Endothelial cell of umbilical vein (primary cell): ENCODE results near the gene EHD3. TPM values are rescaled to one million over a fixed set of nuclear protein-coding genes. Genes with fewer than 3 reads are reported as not detected.

ENCODE experiments used
- BruUV-seq: library from RNA; stranded (reverse); fragments of 400-500 nt; replicated peaks from 2 replicates; lab custom pipeline; 2021; lab: Mats Ljungman, UMichigan
- CTCF ChIA-PET: fragments of 300-600, 350-600 bp; sonication (Branson Sonifier 250); formaldehyde crosslinking; loops from one replicate; lab custom pipeline; 2021; ENCODE audit warnings: antibody characterized with exemption, inconsistent platforms; lab: Charles Lee
- POLR2A ChIA-PET: fragments of 300-600, 350-600 bp; sonication (Branson Sonifier 250); formaldehyde crosslinking; loops from one replicate; lab custom pipeline; 2021; ENCODE audit warnings: antibody characterized with exemption, inconsistent platforms; lab: Charles Lee
- DNase-seq: peaks from one replicate; pipeline ENCODE4 v3.0.0-alpha.2; 2011; ENCODE audit warnings: low read depth, low spot score
- FAIRE-seq: peaks from 2 replicates; lab custom pipeline; 2011; peaks lifted over from hg19 to GRCh38; lab: Jason Lieb, UNC
- H2AFZ ChIP-seq: 2 replicates; pipeline ENCODE4 v1.6.0; 2012; ENCODE audit warnings: low read depth, low read length, control low read depth, inconsistent platforms
- H3K27ac ChIP-seq: 2 replicates; pipeline ENCODE4 v1.5.1; 2011; ENCODE audit warnings: low read depth, mild to moderate bottlenecking, control low read depth, low read length, moderate library complexity; ENCODE audit not compliant: insufficient read depth
- H3K27me3 ChIP-seq, 2 experiments: 2 replicates each; pipeline versions ENCODE4 v1.6.0 to v1.6.1; 2011; ENCODE audit warnings: low read length in 2 of 2, mixed read lengths in 1 of 2; ENCODE audit not compliant: control insufficient read depth in 2 of 2, insufficient read depth in 2 of 2
- H3K36me3 ChIP-seq, 2 experiments: 2 replicates in 1 of 2; 3 replicates in 1 of 2; pipeline ENCODE4 v1.5.1; 2011; ENCODE audit warnings: low read length in 2 of 2, mild to moderate bottlenecking in 1 of 2, moderate library complexity in 1 of 2; ENCODE audit not compliant: control insufficient read depth in 2 of 2, insufficient read depth in 2 of 2; ENCODE audit errors: extremely low read depth in 1 of 2
- H3K4me1 ChIP-seq: 3 replicates; pipeline ENCODE4 v1.5.1; 2011; ENCODE audit warnings: mild to moderate bottlenecking, low read length; ENCODE audit not compliant: control insufficient read depth, insufficient read depth; ENCODE audit errors: extremely low read depth
- H3K4me2 ChIP-seq: 2 replicates; pipeline ENCODE4 v1.6.1; 2011; ENCODE audit warnings: low read length, control low read depth, mixed read lengths; ENCODE audit not compliant: insufficient read depth
- H3K4me3 ChIP-seq, 3 experiments: fragments of 200-600 bp in 1 of 3; sonication (generic), shearing (Covaris generic) in 1 of 3; replicated peaks in 1 of 3; 2 replicates each; pipeline ENCODE4 v1.5.1; 2011 to 2016; ENCODE audit warnings: control low read depth in 3 of 3, low read length in 3 of 3, mild to moderate bottlenecking in 2 of 3, inconsistent platforms in 1 of 3, low read depth in 1 of 3, moderate library complexity in 1 of 3; ENCODE audit not compliant: insufficient read depth in 1 of 3
- H3K79me2 ChIP-seq: 2 replicates; pipeline ENCODE4 v1.6.0; 2012; ENCODE audit warnings: low read length, inconsistent platforms; ENCODE audit not compliant: control insufficient read depth, insufficient read depth
- H3K9ac ChIP-seq: replicated peaks from 2 replicates; pipeline ENCODE3; 2011; ENCODE audit warnings: low read length, control low read depth; ENCODE audit not compliant: insufficient read depth; ENCODE audit errors: extremely low read depth
- H3K9me1 ChIP-seq: replicated peaks from 3 replicates; pipeline ENCODE4 v1.6.0; 2011; ENCODE audit warnings: mild to moderate bottlenecking, low read length; ENCODE audit not compliant: control insufficient read depth, insufficient read depth; ENCODE audit errors: extremely low read depth
- H3K9me3 ChIP-seq: replicated peaks from 2 replicates; pipeline ENCODE4 v1.5.1; 2012; ENCODE audit warnings: low read length, inconsistent platforms; ENCODE audit not compliant: control insufficient read depth, insufficient read depth
- H4K20me1 ChIP-seq: replicated peaks from 2 replicates; pipeline ENCODE3; 2011; ENCODE audit warnings: mild to moderate bottlenecking, low read length; ENCODE audit not compliant: control insufficient read depth, insufficient read depth; ENCODE audit errors: extremely low read depth
- CTCF ChIP-seq, 2 donors: IDR thresholded peaks; 1 replicate in 1 of 2; 2 replicates in 1 of 2; pipeline ENCODE4 v1.5.1; 2011; ENCODE audit warnings: low read length in 2 of 2, mild to moderate bottlenecking in 2 of 2, moderate library complexity in 2 of 2, control low read depth in 1 of 2, inconsistent platforms in 1 of 2, low read depth in 1 of 2; ENCODE audit not compliant: insufficient read depth in 1 of 2; ENCODE audit errors: extremely low read depth in 1 of 2
- EZH2 ChIP-seq: IDR thresholded peaks from 2 replicates; pipeline ENCODE4 v1.6.1; 2012; ENCODE audit warnings: borderline replicate concordance, low read depth, mild to moderate bottlenecking, moderate library complexity, low read length, inconsistent platforms; ENCODE audit not compliant: severe bottlenecking
- FOS ChIP-seq: IDR thresholded peaks from 2 replicates; pipeline ENCODE4 v1.6.1; 2011; ENCODE audit warnings: mild to moderate bottlenecking, low read length, moderate library complexity, borderline replicate concordance; ENCODE audit not compliant: insufficient read depth
- GATA2 ChIP-seq: IDR thresholded peaks from 2 replicates; pipeline ENCODE4 v1.7.0; 2011; ENCODE audit warnings: low read depth, mild to moderate bottlenecking, moderate library complexity, mixed read lengths, low read length; ENCODE audit not compliant: insufficient read length, insufficient read depth
- JUN ChIP-seq: IDR thresholded peaks from 2 replicates; pipeline ENCODE4 v1.6.1; 2011; ENCODE audit warnings: borderline replicate concordance, low read depth; ENCODE audit not compliant: insufficient read length, insufficient read depth
- MAX ChIP-seq: IDR thresholded peaks from 2 replicates; pipeline ENCODE4 v1.6.1; 2011; ENCODE audit not compliant: insufficient read depth, insufficient read length
- MYC ChIP-seq: IDR thresholded peaks from one replicate; pipeline ENCODE4 v1.6.1; 2011; ENCODE audit warnings: mild to moderate bottlenecking, low read depth, low read length
- POLR2A ChIP-seq: IDR thresholded peaks from 2 replicates; pipeline ENCODE4 v1.6.1; 2012; ENCODE audit warnings: low read depth, mild to moderate bottlenecking, control low read depth, low read length
- POLR2AphosphoS5 ChIP-seq: IDR thresholded peaks from 2 replicates; pipeline ENCODE4 v1.6.1; 2012; ENCODE audit warnings: low read depth, mild to moderate bottlenecking, control low read depth, low read length, moderate library complexity; ENCODE audit not compliant: insufficient read depth
- dilution Hi-C: fragments of 300-500 bp; cut with MboI; formaldehyde crosslinking; loops from one replicate; pipeline ENCODE4 v1.15.0; 2019; ENCODE audit warnings: low sequenced_read_pairs; ENCODE audit not compliant: extremely low pct_ligation_motif_present
- intact Hi-C: fragments of 100-400 bp; cut with micrococcal nuclease; formaldehyde crosslinking; loops from one replicate; pipeline ENCODE4 v1.10.0; 2022
- polyA plus RNA-seq, 4 experiments: library from polyadenylated mRNA; depleted of rRNA in 3 of 4; stranded (reverse) in 3 of 4; unstranded in 1 of 4; fragments of >200 nt; gene quantifications; 2 replicates each; pipeline versions ENCODE4 v1.2.1 to v1.2.3, GENCODE V29; 2011 to 2012; ENCODE audit warnings: missing spikeins in 1 of 4
- total RNA-seq: library from RNA; stranded (reverse); gene quantifications from 2 replicates; pipeline ENCODE4 v1.2.3, GENCODE V29; 2021

EHD3 gene
- total and polyA plus RNA-seq, 2 donors (not counting 3 experiments of a cell fraction or from before 2014, with no cell fraction given), result 6.5 to 12.1 TPM

- no peak overlapping the region for H3K27ac ChIP-seq
- FAIRE-seq, result no peak
- no peaks in the 10 kb centered on the region for H3K36me3 ChIP-seq
- H3K4me3 ChIP-seq, result no peak overlapping the region
- intact Hi-C loops (no loop called here), dilution Hi-C loops (no loop called here)
- H3K9ac ChIP-seq, result no peak overlapping the region
- BruUV-seq, result no TSS peak
- no peaks in the 10 kb centered on the region for H3K79me2 ChIP-seq
- H3K9me1 ChIP-seq, result no peaks in the 10 kb centered on the region
- DNase-seq, result no peak
- H3K4me2 ChIP-seq, result no peak overlapping the region
- TF ChIP-seq POLR2AphosphoS5, result no peak
- TF ChIP-seq POLR2A, result no peak
- no peak for TF ChIP-seq CTCF (IDR thresholded peaks at IDR 0.05; ENCODE audit: extremely low read depth in 1 of 2, insufficient read depth in 1 of 2, low read depth in 1 of 2, low read length in 2 of 2)
- TF ChIP-seq JUN, result no peak
- no peak for TF ChIP-seq GATA2
- no peak for TF ChIP-seq EZH2
- TF ChIP-seq FOS, result no peak
- TF ChIP-seq MAX, result no peak
- no peak for TF ChIP-seq MYC
- no peaks in the 10 kb centered on the region for H3K4me1 ChIP-seq
- H2AFZ ChIP-seq, result no peak overlapping the region
- POLR2A ChIA-PET, result no interaction called here
- no peaks in the 10 kb centered on the region for H3K27me3 ChIP-seq
- CTCF ChIA-PET, result no interaction called here
- no peaks in the 10 kb centered on the region for H4K20me1 ChIP-seq
- H3K9me3 ChIP-seq, result no peaks in the 10 kb centered on the region
Measured at GRCh38 chr2:31219131-31219969, 14.6 kb upstream of the EHD3 start.
